ENCODE results near the gene PLEKHG4. TPM values are rescaled to one million over a fixed set of nuclear protein-coding genes. Genes with fewer than 3 reads are reported as not detected.

The PLEKHG4 gene
- polyA plus RNA-seq, 1 donor from 2014 or later: 0.28 TPM

GRCh38 chr16:67235816-67236562 is 43.3 kb upstream of the PLEKHG4 start:
- Histone ChIP-seq H3K27ac (ENCODE audit: low read length) (no peak overlapping the region), H3K9ac (ENCODE audit: low read length) (no peak overlapping the region), H3K9me3 (ENCODE audit: low read length) (no peaks in the 10 kb centered on the region), H3K36me3 (ENCODE audit: insufficient read depth, low read length) (no peaks in the 10 kb centered on the region), H3K27me3 (ENCODE audit: insufficient read depth, low read depth, low read length) (no peaks in the 10 kb centered on the region), H3K79me2 (replicated peaks; ENCODE audit: insufficient read depth, low read length) (no peaks in the 10 kb centered on the region), H3K4me2 (ENCODE audit: low read length) (no peak overlapping the region), H2AFZ (ENCODE audit: low read depth, low read length) (no peak overlapping the region), H3K9me2 (ENCODE audit: insufficient read depth, low read length) (no peaks in the 10 kb centered on the region), H3F3A (ENCODE audit: insufficient read depth, low read length, poor library complexity, severe bottlenecking) (no peaks in the 10 kb centered on the region), H4K20me1 (ENCODE audit: insufficient read depth) (no peaks in the 10 kb centered on the region), H3K4me3 (ENCODE audit: low read length) (peak overlapping the region; percentile 38)
- TF ChIP-seq SMC3 (conservative IDR thresholded peaks at IDR 0.05; ENCODE audit: poor library complexity) (no peak), MXI1 (conservative IDR thresholded peaks at IDR 0.05; ENCODE audit: poor library complexity, severe bottlenecking) (no peak), RAD21 (conservative IDR thresholded peaks at IDR 0.05) (no peak), EP300 (conservative IDR thresholded peaks at IDR 0.05; ENCODE audit: poor library complexity, severe bottlenecking) (no peak), REST (IDR thresholded peaks at IDR 0.05; ENCODE audit: borderline replicate concordance) (no peak), EZH2 (IDR thresholded peaks at IDR 0.05; ENCODE audit: borderline replicate concordance, insufficient read depth, low read length, poor library complexity, severe bottlenecking) (no peak), CTCF (IDR thresholded peaks at IDR 0.05; ENCODE audit: poor library complexity, severe bottlenecking) (no peak), POLR2AphosphoS5 (IDR thresholded peaks at IDR 0.05) (no peak), TAF1 (IDR thresholded peaks at IDR 0.05; ENCODE audit: low read depth) (no peak)

- Histone ChIP-seq H3K9me3 (ENCODE audit: low read length) (no peaks in the 10 kb centered on the region), H3K4me2 (ENCODE audit: low read length) (no peak overlapping the region), H3K27ac (ENCODE audit: low read length) (no peak overlapping the region), H4K20me1 (ENCODE audit: insufficient read depth) (no peaks in the 10 kb centered on the region), H3K9me2 (ENCODE audit: insufficient read depth, low read length) (no peaks in the 10 kb centered on the region), H3K9ac (ENCODE audit: low read length) (no peak overlapping the region), H3K4me3 (ENCODE audit: low read length) (peak overlapping the region; percentile 38), H3K79me2 (replicated peaks; ENCODE audit: insufficient read depth, low read length) (no peaks in the 10 kb centered on the region), H3F3A (ENCODE audit: insufficient read depth, low read length, poor library complexity, severe bottlenecking) (no peaks in the 10 kb centered on the region), H3K27me3 (ENCODE audit: insufficient read depth, low read depth, low read length) (no peaks in the 10 kb centered on the region), H3K36me3 (ENCODE audit: insufficient read depth, low read length) (no peaks in the 10 kb centered on the region), H2AFZ (ENCODE audit: low read depth, low read length) (no peak overlapping the region)
- no peak for TF ChIP-seq REST (IDR thresholded peaks at IDR 0.05; ENCODE audit: borderline replicate concordance)
- TF ChIP-seq SMC3 (conservative IDR thresholded peaks at IDR 0.05; ENCODE audit: poor library complexity): no peak
- no peak for TF ChIP-seq CTCF (IDR thresholded peaks at IDR 0.05; ENCODE audit: poor library complexity, severe bottlenecking)
- no peak for TF ChIP-seq RAD21 (conservative IDR thresholded peaks at IDR 0.05)
- no peak for TF ChIP-seq POLR2AphosphoS5 (IDR thresholded peaks at IDR 0.05)
- no peak for TF ChIP-seq TAF1 (IDR thresholded peaks at IDR 0.05; ENCODE audit: low read depth)
- TF ChIP-seq EP300 (conservative IDR thresholded peaks at IDR 0.05; ENCODE audit: poor library complexity, severe bottlenecking): no peak
- no peak for TF ChIP-seq EZH2 (IDR thresholded peaks at IDR 0.05; ENCODE audit: borderline replicate concordance, insufficient read depth, low read length, poor library complexity, severe bottlenecking)
- TF ChIP-seq MXI1 (conservative IDR thresholded peaks at IDR 0.05; ENCODE audit: poor library complexity, severe bottlenecking): no peak
Measured at GRCh38 chr16:67236563-67237395, 42.6 kb upstream of the PLEKHG4 start.
